K562 (cell line): ENCODE results near the gene SECISBP2. TPM values are rescaled to one million over a fixed set of nuclear protein-coding genes. Genes with fewer than 3 reads are reported as not detected.

ENCODE experiments used
- CBX2 ChIP-seq: fragments of 200-600 bp; sonication (generic); IDR thresholded peaks from one replicate; pipeline ENCODE4 v1.6.1; 2012; ENCODE audit warnings: mild to moderate bottlenecking, low read length, inconsistent platforms; ENCODE audit not compliant: insufficient read depth, poor library complexity, severe bottlenecking
- CCNT2 ChIP-seq: IDR thresholded peaks from 2 replicates; pipeline ENCODE4 v1.6.1; 2011; ENCODE audit warnings: borderline replicate concordance, low read depth, mild to moderate bottlenecking, moderate library complexity, mixed read lengths, low read length; ENCODE audit not compliant: insufficient read length; ENCODE audit errors: extremely low read depth
- DIDO1 ChIP-seq: fragments of 450-650 bp; IDR thresholded peaks from 2 replicates; pipeline ENCODE4 v1.6.1; 2016; ENCODE audit warnings: low read depth, missing biosample characterization, missing genetic modification characterization
- ETS2 ChIP-seq: IDR thresholded peaks from 2 replicates; pipeline ENCODE4 v1.6.1; 2016; ENCODE audit warnings: borderline replicate concordance, missing genetic modification characterization, mild to moderate bottlenecking, moderate library complexity, missing compliant biosample characterization; ENCODE audit not compliant: poor library complexity, severe bottlenecking
- HNRNPL ChIP-seq: fragments of 200-400 bp; formaldehyde crosslinking; IDR thresholded peaks from 2 replicates; pipeline ENCODE4 v1.6.1; 2017; ENCODE audit warnings: low read depth, mild to moderate bottlenecking, low read length
- POLR2A ChIP-seq: fragments of 450-650 bp; conservative IDR thresholded peaks from 2 replicates; pipeline ENCODE4 v1.6.1; 2016
- RNF2 ChIP-seq: sonication (generic); IDR thresholded peaks from 2 replicates; pipeline ENCODE4 v1.6.1; 2016
- THRA ChIP-seq: fragments of 450-650 bp; IDR thresholded peaks from 2 replicates; pipeline ENCODE4 v1.6.1; 2017; ENCODE audit warnings: mild to moderate bottlenecking, moderate library complexity
- ZBTB34 ChIP-seq: fragments of 250-450 bp; sonication (Bioruptor Pico); IDR thresholded peaks from 2 replicates; pipeline ENCODE4 v1.8.0; 2021; ENCODE audit warnings: mild to moderate bottlenecking, moderate library complexity
- ZNF583 ChIP-seq: fragments of 250-450 bp; sonication (Bioruptor Pico); IDR thresholded peaks from 2 replicates; pipeline ENCODE4 v1.4.0; 2020
- ZNF655 ChIP-seq: fragments of 250-450 bp; sonication (Bioruptor Pico); IDR thresholded peaks from 2 replicates; pipeline ENCODE4 v1.5.0; 2021
- polyA plus RNA-seq, 8 experiments: library from polyadenylated mRNA; depleted of rRNA in 4 of 8; stranded (reverse) in 5 of 8; unstranded in 3 of 8; fragments of >200 nt; fragmentation: Nextera tagmentation in 2 of 8; fragmentation: Illumina TruSeq in 1 of 8; extraction: Ambion mirVana in 2 of 8; extraction: Trizol in 1 of 8; gene quantifications; 2 replicates each; pipeline versions ENCODE4 v1.2.1 to v1.2.3, GENCODE V29; 2011 to 2014; ENCODE audit warnings: inconsistent platforms in 1 of 8, missing spikeins in 1 of 8
- total RNA-seq, 7 experiments: library from RNA; depleted of rRNA in 6 of 7; stranded (reverse); fragments of >200 nt in 6 of 7; fragmentation: Illumina TruSeq in 2 of 7; extraction: Trizol in 2 of 7; gene quantifications; 2 replicates each; pipeline versions ENCODE4 v1.2.1 to v1.2.3, GENCODE V29; 2011 to 2021; ENCODE audit warnings: low replicate concordance in 1 of 7
- TF ChIP-seq, protein P1 (sequence below): fragments of 200-800 bp; sonication (Bioruptor generic); IDR thresholded peaks from 2 replicates; pipeline ENCODE4 v1.6.1; 2016; ENCODE audit warnings: missing genetic modification characterization, missing compliant biosample characterization
- TF ChIP-seq, protein P2 (sequence below): fragments of 200-800 bp; sonication (Bioruptor generic); IDR thresholded peaks from 2 replicates; pipeline ENCODE4 v1.6.1; 2017; ENCODE audit warnings: missing genetic modification characterization, missing compliant biosample characterization
- TF ChIP-seq, protein P3 (sequence below): sonication (generic); formaldehyde crosslinking; IDR thresholded peaks from 2 replicates; pipeline ENCODE4 v1.8.1; 2022; ENCODE audit warnings: missing genetic modification reagents

SECISBP2 gene
- total and polyA plus RNA-seq, 9 of the 15 experiments (the other 6 are each of a cell fraction or from before 2014, with no cell fraction given) = 3.2 to 41.6 (median 26.1) TPM

- TF ChIP-seq, protein P1, sequence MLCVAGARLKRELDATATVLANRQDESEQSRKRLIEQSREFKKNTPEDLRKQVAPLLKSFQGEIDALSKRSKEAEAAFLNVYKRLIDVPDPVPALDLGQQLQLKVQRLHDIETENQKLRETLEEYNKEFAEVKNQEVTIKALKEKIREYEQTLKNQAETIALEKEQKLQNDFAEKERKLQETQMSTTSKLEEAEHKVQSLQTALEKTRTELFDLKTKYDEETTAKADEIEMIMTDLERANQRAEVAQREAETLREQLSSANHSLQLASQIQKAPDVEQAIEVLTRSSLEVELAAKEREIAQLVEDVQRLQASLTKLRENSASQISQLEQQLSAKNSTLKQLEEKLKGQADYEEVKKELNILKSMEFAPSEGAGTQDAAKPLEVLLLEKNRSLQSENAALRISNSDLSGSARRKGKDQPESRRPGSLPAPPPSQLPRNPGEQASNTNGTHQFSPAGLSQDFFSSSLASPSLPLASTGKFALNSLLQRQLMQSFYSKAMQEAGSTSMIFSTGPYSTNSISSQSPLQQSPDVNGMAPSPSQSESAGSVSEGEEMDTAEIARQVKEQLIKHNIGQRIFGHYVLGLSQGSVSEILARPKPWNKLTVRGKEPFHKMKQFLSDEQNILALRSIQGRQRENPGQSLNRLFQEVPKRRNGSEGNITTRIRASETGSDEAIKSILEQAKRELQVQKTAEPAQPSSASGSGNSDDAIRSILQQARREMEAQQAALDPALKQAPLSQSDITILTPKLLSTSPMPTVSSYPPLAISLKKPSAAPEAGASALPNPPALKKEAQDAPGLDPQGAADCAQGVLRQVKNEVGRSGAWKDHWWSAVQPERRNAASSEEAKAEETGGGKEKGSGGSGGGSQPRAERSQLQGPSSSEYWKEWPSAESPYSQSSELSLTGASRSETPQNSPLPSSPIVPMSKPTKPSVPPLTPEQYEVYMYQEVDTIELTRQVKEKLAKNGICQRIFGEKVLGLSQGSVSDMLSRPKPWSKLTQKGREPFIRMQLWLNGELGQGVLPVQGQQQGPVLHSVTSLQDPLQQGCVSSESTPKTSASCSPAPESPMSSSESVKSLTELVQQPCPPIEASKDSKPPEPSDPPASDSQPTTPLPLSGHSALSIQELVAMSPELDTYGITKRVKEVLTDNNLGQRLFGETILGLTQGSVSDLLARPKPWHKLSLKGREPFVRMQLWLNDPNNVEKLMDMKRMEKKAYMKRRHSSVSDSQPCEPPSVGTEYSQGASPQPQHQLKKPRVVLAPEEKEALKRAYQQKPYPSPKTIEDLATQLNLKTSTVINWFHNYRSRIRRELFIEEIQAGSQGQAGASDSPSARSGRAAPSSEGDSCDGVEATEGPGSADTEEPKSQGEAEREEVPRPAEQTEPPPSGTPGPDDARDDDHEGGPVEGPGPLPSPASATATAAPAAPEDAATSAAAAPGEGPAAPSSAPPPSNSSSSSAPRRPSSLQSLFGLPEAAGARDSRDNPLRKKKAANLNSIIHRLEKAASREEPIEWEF (CRISPR knock-in tag) = no peak
- TF ChIP-seq POLR2A (peak; percentile 89), ZNF583 (CRISPR knock-in tag) (no peak), DIDO1 (peak; percentile 57; the same call in 1 of the 2 replicates), ZBTB34 (no peak), RNF2 (peak; percentile 46; the same call in 1 of the 2 replicates), CBX2 (no peak), CCNT2 (peak; percentile 88), ETS2 (tag) (no peak), THRA (no peak), HNRNPL (0 out of 2 replicates have a peak, but pooled peaks have one; percentile 27), ZNF655 (CRISPR knock-in tag) (no peak)
- TF ChIP-seq, protein P2, sequence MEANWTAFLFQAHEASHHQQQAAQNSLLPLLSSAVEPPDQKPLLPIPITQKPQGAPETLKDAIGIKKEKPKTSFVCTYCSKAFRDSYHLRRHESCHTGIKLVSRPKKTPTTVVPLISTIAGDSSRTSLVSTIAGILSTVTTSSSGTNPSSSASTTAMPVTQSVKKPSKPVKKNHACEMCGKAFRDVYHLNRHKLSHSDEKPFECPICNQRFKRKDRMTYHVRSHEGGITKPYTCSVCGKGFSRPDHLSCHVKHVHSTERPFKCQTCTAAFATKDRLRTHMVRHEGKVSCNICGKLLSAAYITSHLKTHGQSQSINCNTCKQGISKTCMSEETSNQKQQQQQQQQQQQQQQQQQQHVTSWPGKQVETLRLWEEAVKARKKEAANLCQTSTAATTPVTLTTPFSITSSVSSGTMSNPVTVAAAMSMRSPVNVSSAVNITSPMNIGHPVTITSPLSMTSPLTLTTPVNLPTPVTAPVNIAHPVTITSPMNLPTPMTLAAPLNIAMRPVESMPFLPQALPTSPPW (CRISPR knock-in tag) = peak; percentile 81
- TF ChIP-seq, protein P3, sequence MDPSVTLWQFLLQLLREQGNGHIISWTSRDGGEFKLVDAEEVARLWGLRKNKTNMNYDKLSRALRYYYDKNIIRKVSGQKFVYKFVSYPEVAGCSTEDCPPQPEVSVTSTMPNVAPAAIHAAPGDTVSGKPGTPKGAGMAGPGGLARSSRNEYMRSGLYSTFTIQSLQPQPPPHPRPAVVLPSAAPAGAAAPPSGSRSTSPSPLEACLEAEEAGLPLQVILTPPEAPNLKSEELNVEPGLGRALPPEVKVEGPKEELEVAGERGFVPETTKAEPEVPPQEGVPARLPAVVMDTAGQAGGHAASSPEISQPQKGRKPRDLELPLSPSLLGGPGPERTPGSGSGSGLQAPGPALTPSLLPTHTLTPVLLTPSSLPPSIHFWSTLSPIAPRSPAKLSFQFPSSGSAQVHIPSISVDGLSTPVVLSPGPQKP = no peak
These were observed at the start of gene SECISBP2 (continued) for GRCh38 chr9:89318123-89319014.
